IPS DF 19.7 (cell line): ENCODE measurements around the gene REN.

ENCODE experiments used
- DNase-seq: peaks from one replicate; pipeline ENCODE4 v3.0.0-alpha.2; 2013; ENCODE audit warnings: low read depth, low spot score

Gene REN

DNA sequence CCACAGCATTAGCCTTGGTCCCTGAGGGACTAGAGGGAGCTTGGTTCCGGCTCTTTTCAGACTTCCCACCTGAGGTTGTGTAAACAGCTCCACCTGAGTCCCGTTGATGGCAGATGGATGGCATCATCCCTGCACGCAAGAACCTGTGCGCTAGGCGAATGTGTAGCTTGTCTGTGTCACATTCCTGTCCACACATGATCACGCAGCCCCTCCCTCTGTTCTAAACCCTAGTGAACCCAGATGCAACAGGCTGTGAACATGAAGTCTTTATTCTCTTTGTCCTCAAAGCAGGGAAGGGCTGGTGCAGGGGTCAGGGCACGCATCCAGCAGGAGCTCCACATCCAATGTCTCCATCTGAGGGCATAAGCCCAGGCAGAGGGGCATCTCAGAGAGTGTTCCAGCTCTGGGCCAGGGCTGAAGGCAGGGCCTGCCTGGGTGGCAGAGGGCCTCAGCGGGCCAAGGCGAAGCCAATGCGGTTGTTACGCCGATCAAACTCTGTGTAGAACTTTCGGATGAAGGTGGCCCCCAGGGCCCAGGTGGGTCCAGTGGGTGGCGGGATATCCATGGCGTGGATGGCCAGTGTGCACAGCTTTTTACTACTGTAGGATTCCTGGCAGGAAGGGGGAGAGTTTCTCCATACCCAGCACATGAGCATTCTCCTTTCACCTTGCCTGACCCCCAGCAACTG is 11.4 kb downstream of the REN start:
- no peak for DNase-seq

- no peak for DNase-seq
Observed at GRCh38 chr1:204153667-204154066, 12.5 kb downstream of the REN start.

DNA sequence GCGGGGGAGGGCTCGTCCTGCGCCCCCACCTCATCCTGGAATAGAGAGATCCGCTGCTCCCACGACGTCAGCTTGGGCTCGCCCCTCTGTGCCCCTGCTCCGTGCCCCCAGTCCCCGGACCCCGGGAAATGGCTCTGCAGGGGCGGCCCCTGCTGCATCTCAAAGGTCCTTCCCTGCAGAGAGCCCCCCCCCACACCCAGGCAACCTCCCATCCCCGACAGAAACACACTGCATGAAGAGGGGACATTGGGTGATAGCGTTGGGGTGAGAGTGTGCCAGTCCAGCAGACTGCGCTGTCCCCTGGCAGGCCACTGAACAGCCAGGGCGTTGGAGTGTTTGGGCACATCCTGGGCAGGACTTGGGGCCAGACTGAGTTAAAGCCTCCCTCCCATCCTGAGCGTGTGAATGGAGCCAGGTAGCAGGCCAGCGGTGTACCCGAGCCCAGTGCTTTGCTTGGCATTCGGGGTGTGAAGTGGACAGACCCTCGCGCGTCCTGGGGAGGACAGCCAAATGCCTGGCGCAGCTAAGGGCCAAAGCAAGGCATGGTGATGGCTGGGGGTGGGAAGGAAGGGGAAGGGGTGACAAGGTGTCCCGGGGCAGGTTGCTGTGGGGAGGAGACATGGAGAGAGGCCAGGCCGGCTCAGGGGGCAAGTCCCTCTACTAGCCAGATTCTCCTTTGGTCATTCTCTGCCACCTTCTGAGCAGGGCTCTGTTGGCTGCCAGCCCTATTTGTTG is 13.7 kb downstream of the REN start:
- no peak for DNase-seq

DNA sequence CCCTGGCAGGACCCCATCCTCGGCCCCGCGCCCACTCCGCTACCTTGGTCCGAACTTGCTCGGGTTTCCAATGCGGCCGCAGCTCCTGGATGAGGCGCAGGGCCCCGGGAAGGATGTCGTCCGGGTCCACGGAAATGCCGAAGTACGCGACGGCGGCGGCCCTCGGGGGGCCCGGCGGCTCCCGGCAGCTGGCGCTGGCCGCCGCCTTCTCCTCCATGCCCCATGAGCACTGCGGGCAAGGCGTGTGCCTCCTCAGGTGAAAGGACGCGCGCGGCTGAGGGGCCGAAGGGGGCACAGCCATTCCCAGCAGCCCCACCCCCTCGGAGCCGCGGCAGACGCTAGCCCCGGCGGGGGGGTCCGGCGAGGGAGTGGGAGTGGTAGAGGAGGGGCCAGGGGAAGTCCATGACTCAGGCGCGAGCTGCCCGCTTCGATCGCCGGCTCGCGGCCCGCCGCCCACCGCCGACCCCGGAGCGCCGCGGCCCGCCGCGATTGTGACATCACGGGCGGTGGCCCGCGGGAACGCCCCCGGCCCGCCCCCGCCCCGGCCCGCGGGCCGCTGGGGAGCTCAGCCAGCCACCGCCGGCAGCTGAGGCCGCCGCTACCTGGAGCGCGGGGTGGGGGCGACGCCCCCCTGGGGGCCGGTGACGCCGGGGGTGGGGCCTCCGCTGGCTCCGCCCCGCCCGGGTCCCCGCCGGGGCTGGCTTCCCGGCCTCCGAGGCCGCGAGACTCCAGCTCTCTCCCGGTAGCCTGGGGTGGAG is 14.4 kb downstream of the REN start, which contains the start of gene ETNK2:
ETNK2 (minus strand) TSS at position 493 of the 758 bp plus-strand sequence; CDS start at position 301, 192 bp downstream.
- no peak for DNase-seq

- DNase-seq = no peak
Observed at GRCh38 chr1:204150702-204151551, 15.2 kb downstream of the REN start.

DNA sequence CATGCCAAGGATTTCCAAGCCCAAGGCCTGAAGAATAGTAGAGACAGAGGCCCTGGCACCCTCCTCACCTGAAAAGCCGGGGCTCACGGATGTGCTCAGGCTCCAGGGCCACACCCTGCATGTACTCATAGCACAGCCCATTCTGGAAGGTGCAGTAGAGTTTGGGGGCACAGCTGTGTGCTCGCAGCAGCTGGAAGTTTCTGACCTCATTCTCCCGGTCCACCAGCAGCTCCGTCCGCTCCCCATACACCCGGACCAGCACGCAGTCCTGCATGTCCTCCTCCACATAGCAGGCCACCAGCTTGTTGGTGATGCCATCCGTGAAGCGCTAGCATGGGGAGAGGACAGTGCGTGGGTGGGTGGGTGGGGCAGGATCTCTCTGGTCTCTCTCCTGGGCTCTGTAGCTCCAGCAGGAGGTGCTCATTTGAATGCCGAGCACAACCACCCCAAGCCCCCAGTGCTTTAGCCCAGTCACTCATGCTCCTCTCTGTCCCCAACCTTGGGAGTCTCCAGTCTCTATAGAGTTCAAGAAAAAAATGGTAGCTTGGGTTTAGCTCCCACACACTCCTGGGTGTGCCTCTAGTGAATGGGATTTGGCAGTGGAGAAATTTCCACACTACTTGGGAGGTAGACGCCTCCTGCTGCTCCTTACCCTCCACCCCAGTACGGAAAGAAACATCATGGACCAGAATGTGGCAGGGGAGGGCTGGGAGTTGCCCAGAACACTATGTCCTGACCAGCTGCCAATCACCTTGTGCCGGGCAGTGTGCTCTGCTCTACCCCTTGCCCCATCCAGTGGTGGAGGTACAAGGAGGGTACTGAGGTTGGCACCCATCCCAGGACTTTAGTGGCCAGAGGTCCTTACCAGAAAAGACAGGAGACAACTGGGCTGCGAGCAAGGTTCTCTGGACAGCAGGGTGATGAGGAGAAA is 16.2 kb downstream of the REN start:
- no peak for DNase-seq

DNA sequence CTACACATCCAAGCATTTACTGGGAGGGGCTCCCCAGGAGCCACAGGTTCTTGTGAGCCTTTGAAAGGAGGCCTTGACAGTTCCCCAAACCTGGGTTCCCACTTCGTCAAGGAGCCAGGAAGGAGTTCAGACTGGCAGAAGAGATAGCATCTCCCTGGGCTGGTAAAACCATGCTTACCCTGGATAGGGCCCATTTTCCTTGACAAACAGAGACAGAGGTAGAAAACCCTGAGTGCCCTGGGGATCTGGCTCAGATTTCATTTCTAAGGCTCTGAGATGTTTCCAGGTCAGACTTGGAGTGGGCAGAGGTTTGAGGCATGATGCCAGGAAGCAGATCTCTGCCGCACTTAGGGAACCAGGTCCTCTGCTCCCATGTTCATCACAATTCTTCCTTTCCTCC is 17.0 kb downstream of the REN start:
- no peak for DNase-seq

- DNase-seq = no peak
Observed at GRCh38 chr1:204147406-204148383, 18.4 kb downstream of the REN start.

DNA sequence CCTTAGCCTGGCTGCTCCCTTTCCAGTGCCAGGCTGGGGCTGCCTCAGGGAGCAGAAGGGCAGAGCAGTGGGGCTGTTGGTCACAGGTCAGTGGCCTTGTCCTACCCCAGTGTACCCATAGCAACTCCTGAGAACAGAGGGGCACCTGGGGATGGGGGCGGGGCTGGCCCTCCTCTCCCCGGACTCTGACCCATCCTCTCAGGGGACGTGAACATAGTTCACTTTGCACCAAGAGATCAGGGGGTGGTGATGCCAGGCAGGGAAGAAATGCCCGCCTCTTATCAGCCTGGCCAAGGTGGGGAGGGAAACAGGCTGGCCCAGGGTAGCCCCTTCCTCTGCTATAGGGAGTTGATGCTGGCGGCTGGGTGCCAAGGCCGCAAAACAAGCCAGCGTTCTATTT is 19.2 kb downstream of the REN start:
- DNase-seq = no peak

- DNase-seq = no peak
Observed at GRCh38 chr1:204146309-204146708, 19.8 kb downstream of the REN start.

DNA sequence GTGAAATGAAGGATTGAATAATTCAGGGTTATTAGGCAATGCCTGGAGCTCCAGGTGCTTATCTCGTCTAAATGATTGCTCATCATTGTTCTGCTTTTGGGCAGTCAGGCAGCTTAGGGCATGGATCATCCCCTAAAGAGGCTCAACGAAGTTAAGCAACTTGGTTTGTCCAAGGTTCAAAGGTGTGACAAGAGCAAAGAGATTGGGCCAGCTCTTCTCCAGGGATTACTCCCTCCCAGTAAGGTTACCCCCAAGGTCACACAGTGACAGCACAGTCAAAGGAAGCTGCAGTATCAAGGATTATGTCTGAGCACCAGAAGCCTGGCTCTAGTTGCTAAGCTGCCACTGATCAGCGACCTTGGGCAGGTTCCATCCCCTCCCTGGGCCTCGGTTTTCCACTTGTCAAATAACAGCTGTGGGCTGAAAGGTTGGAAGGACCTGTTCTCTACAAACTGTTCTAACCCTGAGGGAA is 21.1 kb downstream of the REN start:
- DNase-seq = no peak

GRCh38 chr1:204143276-204144041 is 22.7 kb downstream of the REN start:
- no peak for DNase-seq

DNA sequence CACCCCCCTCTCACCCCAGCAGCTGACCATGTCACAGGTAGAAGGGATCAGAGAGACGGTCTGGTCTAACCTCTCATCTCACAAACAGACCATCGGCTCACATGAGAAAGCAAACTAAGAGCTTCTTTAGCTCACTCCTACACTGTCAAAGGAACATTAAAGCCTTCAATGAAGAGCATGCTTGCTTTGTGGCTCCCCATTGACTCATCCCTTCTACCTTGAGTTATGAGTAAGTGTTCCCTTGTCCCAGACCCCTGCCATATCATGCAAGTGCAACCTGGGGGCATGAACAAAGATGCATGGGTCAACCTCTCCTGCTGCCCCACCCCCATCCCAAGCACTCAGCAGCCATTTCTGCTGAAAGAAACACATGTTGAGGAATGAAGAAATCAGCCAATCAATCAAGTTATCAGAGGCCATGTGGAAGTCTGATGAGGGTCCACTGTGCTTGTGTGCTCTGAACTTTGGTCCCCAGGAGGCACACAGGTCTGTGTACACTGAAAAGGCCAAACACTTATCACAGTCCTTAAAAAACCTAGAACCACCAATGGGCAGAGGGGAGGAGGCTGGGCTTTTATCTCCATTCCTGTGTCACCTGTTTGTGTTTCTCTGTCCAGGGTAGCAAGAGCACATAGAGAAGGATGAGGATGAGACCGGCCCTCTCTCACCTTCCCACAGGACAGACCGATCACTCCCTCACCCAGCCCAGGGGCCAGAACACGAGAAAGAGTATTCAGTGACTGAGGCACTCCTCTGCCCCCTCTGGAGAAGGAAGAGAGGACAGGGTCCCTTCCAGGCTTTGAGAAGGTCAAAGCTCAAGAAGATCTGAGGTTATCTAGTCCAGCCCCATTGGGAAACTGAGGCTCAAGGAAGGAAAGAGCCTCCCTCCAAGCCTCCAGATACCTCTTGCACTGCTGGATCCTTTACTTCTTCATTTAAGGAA is 23.8 kb downstream of the REN start:
- DNase-seq = no peak

- no peak for DNase-seq
Observed at GRCh38 chr1:204141131-204141530, 25.0 kb downstream of the REN start.

DNA sequence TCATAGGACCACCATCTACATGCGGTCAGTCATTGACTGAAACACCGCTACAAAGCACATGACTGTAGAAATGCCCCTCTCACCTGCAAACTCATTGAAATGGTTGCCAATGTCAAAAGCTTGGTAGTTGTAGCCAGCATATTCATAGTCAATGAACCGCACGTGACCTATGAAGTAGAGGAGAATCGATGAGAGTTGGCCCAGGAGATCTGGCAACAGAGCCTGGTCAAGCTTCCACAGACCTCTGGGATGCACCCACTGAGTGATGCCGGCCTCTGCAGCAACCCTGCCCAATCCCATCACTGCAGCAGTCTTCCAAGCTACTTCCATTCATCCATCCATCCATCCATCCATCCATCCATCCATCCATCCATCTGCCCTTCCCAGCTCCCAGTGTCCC is 26.2 kb downstream of the REN start:
- no peak for DNase-seq

DNA sequence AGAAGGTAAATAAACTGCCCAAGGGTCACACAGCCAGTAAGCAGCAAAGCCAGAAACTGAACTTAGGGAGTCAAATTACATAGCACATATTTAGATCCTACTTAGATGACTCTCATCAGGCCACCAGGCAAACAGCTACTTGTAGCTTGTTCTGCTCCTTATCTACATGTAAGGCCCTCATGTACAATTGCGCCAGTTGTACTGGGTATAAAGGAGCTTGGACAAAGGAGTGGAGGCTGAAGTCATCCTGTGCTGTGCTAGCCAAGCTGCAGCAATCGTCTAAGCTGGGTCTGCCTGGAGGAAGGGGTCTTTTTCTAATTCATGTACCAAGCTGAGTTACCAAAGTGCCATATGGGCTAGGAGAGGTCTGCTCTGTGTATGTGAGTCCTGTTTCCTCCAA is 27.0 kb downstream of the REN start:
- DNase-seq = no peak

GRCh38 chr1:204136814-204137213 is 29.3 kb downstream of the REN start:
- DNase-seq = no peak
